Posterior vena cava (tissue), 2 donors: ENCODE results near the gene ZFP36L1. TPM values are rescaled to one million over a fixed set of nuclear protein-coding genes. Genes with fewer than 3 reads are reported as not detected.

Experiments used
- total RNA-seq, 2 donors: library from RNA; stranded (reverse); fragmentation: NEBNext Ultra II Directional; extraction: Animal tissue kit (Norgen Biotek cat#: 25700); gene quantifications; one replicate each; pipeline ENCODE4 v1.2.1, GENCODE V29; 2021
- donor health status: DM: yes; HTN: yes; CAD: no.
- donor health status: DM: yes; HTN: yes; CAD: no.

Gene ZFP36L1
- total RNA-seq, 2 donors from 2014 or later = 311 to 319 TPM

Other genes with a start within 250 kb of the ZFP36L1 start
- gene ACTN1, start 186.2 kb upstream of the ZFP36L1 start, total RNA-seq = 100 to 1,000 TPM; 665 to 826 TPM